NCI-H526 treated with DMSO at 0.1 percent for 48 hours (cell line): ENCODE data around the gene CFDP1.

Experiments used
- DNase-seq: peaks from one replicate; lab custom pipeline; 2025; lab: John Stamatoyannopoulos, UW

The CFDP1 gene

DNA sequence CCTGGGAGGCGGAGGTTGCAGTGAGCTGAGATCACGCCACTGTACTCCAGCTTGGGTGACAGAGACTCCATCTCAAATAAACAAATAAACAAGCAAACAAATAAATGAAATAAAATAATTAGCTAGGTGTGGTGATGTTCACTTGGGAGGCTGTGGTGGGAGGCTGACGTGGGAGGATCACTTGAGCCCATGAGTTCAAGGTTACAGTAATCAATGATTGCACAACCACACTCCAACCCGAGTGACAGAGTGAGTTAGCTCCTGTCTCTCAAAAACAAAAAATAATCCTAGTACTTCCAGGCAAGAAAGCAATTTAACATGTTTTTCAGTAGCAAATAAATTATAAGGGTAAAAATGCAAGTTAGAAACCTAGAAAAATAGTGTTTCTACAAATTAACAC lies 26.4 kb downstream of the CFDP1 start:
- no peak for DNase-seq

- no peak for DNase-seq
Observed at GRCh38 chr16:75402821-75403475, 30.4 kb downstream of the CFDP1 start.

DNA sequence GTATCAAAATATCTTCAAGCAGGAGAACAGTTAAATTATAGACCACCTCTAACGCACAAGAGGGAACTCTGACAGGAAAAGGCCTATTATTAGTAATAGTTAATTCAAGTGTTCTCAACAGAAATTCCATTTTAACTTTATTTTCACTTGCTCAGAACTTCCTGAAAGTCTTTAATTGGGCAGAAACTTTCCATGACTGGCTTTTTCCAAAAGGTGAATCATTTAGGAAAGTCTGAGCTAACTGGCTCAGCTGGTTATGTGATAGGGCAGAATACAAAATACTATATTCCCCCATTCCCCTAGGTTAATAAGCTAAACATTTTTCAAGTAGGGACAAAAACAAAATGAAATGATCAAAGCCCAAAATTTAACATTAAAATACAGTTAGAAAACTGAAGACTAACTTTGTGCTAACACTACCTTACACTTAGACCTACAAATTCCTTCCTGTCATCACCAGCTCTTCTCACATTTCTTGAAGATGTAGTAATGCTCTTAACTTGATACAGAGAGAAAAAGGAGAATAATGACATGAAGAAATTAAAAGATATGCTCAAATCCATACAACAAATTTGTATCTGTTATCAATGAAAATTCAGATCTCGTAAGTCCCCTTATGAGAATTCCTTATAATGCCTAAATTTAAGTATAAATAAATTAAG lies 31.0 kb downstream of the CFDP1 start:
- no peak for DNase-seq

GRCh38 chr16:75401691-75402090 lies 31.6 kb downstream of the CFDP1 start:
- DNase-seq: no peak

DNA sequence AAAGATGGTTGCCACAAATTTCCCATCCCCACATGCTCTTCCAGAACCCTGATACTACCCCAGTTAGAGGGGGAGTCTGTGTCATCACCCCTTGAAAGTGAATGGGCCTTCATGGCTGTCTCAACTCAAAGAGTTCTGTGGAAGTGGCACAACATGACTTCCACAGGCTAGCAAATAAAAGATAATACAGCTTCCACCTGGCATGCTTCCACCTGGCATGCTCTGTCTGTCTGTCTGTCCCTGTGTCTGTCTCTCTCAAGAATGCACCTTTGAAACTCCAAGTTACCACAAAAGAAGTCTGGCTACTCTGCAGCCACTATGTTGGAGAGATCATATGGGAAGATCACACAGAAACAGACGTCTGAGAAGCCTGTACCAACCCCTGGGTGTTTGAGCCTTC lies 35.0 kb downstream of the CFDP1 start:
- no peak for DNase-seq

DNA sequence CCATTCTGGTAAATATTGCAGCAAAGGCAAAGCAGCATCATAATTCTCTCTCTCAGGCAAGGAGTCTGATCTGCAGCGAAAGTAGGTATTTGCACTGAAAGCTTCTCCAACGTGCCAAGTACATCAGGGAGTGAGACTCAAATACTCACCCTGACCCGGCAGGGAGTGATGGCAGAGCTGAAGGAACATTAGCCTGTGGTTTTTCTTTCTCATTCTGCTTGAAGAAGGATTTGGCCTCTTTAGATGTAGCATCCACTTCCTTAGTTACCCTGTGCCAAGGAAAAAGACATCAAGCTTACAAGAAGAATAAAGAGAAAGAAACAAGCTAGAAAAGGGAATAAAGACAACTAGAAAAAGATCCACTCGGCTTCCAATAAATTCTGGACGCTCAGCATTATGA lies 38.4 kb downstream of the CFDP1 start:
- DNase-seq: no peak

DNA sequence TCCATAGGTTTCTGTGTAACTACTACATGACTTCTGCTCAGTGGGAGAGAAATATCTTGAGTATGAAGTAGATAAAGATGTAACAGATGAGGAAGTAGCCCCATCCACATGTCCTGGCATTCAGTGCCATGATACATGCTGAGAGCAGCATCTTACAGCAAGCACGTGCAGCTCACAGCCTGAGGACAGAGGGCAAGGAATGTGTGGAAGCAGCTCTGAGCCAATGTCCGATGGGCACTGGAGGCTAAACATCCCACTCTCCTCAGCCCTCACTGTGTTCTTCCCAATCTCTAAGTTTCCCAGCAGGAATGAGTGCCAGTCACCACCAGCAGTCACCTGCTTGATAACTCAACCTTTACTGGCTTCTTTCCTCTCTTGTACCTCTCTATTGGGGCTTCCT lies 40.4 kb downstream of the CFDP1 start:
- no peak for DNase-seq

DNA sequence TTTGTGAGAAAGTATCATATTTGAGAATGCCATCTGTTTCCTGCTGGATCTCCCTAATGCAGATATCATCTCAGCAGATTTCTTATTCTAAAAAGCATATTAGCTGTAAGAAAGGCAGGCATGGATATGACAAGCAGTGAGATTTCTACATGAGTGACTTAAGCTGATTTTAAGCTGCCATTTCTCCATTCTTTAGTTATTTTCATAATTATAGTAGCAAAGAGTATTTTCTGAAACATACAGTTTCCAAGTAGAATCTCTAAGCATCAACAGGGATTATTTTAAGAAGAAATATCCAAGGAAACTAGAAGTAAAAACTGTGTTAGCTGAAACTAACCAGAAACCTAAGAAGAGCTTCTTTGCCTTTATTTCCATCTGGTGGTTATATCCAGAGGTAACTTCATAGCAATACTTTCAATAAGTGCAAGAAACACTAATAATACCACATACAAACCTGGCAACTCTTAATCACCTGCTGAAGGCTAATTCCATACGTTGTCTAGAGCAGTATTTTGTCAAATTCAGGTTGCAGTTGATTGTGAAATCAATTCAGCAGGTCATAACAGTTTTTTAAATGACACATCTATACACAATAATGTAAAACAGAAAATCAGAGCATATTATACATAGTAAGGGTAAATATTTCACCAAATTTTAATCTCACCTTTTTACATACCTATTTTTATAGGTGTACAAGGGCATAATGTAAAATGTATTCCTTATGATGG lies 42.2 kb downstream of the CFDP1 start:
- no peak for DNase-seq

DNA sequence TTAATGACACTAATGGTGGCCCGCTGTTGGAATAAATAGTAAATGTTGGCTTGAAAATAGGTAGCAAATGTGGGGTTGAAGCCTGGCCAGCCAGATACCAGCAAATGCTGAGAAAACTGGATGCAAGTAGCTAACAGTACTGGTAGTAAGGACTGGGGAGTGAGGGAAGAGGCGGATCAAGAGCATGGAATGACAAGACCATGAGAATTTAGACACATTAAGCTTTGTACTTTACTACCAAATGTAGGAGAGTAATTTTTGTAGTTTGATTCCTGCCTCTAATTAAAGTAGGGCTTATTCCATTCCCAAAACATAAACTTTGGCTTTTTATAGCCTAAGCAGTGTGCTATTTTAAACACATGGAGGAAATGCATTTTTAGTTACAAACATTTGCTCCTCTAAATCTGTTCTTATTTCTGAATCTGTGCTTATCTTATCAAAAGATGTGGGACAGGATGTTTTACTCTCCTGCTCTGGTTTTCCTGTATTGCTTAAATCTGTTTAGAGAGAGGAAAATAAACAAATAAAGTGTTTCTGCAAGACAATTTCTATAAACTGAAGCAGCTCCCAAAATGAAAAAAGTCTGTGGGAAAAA lies 44.1 kb downstream of the CFDP1 start:
- no peak for DNase-seq

DNA sequence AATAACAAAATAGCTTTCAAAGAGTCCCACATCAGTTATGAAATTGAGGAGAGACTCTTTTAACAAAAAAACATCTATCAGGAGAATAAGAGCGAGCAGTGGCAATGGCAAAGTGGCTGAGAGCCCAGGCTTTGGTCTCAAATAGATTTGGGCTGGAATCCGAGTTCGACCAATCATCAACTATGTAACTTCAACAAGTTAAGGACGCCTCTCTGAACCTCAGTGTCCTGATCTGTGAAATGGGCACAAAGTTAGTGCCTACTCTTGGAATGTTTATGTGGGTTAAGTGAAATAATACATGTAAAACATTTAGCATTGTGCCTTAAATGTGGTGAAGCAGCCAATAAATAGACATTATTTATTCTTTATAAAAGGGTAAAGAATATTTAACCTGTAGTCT lies 45.4 kb downstream of the CFDP1 start:
- DNase-seq: no peak

DNA sequence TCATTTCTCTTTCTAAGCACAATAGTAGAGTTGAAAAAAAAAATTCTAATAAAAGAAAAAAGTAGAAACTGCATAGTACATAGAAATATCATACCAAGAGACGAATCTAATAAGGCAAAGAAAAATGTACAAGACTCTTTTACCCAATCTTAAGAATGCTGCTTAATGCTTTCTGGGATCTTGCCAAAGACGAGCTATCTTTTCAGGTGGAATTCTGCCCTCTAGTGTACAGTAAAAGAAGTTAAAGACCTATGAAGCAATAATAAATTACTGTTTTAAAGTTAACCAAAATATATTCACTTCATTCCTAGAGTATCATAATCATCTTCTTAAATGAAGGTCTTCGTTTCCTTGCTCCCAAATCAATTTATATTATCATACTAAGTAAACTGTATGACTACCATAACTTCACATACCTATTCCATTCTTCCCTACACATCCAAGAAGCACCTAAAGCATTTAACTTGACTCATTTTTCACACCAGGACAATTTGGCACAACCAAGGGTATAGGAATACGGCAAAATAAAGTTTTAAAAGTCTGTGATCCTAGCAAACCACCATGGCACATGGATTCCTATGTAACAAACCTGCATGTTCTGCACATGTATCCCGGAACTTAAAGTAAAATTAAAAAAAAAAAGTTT lies 47.7 kb downstream of the CFDP1 start:
- peak; percentile 5 for DNase-seq

DNA sequence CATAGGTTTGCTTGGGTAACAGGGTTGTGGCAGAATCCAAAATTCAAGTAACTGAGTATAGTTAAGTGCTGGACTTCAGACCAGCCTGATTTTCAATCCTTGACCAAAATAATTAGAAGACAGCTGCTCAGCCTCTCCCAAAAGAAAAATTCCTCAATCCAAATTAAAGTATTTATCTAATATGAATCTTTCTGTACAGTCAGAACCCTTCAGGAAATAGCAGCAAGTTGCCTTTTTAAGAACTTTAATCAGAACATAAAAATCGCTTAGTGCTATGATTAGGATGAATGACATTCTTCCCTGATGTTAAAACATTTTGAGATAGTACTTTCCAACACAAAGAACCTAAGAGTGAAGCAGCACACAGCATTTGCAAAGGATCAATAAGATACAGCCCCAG lies 50.2 kb downstream of the CFDP1 start:
- no peak for DNase-seq

GRCh38 chr16:75382611-75383010 lies 50.7 kb downstream of the CFDP1 start:
- no peak for DNase-seq

GRCh38 chr16:75380870-75381269 lies 52.4 kb downstream of the CFDP1 start:
- no peak for DNase-seq

GRCh38 chr16:75379911-75380847 lies 53.1 kb downstream of the CFDP1 start:
- DNase-seq: no peak

- no peak for DNase-seq
Observed at GRCh38 chr16:75379339-75379738, 54.0 kb downstream of the CFDP1 start.

DNA sequence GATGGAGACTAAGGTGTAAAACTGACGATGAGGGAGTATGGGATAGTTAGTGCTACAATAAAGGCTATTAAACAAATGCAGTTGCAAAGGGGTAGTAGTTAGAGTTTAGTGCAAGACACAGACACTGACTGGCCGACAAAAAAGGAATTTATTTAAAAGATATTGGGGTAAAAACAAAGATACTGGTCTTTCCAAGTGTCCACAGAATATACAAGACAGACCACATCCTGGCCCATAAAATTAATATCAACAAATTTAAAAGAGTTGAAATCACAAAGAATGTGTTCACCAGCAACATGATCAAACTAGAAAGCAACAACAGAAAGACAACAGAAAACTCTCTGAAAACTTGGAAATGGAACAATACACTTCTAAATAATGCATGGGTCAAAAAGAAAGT lies 54.7 kb downstream of the CFDP1 start:
- no peak for DNase-seq

GRCh38 chr16:75377729-75378386 lies 55.4 kb downstream of the CFDP1 start:
- no peak for DNase-seq

- DNase-seq: no peak
Observed at GRCh38 chr16:75376475-75377161, 56.7 kb downstream of the CFDP1 start.

DNA sequence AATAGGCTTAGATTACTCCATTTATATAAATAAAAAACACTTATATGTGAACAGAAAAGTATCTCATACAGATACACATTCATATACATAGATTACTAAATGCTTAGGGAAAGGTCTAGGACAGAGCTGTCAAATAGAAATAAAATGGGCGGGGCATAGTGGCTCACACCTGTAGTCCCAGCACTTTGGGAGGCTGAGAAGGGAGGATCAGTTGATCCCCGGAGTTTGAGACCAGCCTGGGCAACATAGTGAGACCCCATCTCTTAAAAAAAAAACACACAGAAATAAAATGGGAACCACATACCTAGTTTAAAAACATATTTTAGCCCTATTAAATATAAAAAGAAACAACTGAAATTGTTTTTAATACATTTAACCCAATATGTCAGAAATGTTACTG lies 58.9 kb downstream of the CFDP1 start:
- no peak for DNase-seq
